IPS-NIHi7 (cell line): Measurements from ENCODE around the gene MT1H.
A peak's percentile ranks its signal among the peaks of the same experiment; 100 is the strongest.

Experiments used
- DNase-seq: peaks from one replicate; pipeline ENCODE4 v3.0.0; 2012; ENCODE audit warnings: mixed read lengths; ENCODE audit errors: extremely low spot score

The MT1H gene

DNA sequence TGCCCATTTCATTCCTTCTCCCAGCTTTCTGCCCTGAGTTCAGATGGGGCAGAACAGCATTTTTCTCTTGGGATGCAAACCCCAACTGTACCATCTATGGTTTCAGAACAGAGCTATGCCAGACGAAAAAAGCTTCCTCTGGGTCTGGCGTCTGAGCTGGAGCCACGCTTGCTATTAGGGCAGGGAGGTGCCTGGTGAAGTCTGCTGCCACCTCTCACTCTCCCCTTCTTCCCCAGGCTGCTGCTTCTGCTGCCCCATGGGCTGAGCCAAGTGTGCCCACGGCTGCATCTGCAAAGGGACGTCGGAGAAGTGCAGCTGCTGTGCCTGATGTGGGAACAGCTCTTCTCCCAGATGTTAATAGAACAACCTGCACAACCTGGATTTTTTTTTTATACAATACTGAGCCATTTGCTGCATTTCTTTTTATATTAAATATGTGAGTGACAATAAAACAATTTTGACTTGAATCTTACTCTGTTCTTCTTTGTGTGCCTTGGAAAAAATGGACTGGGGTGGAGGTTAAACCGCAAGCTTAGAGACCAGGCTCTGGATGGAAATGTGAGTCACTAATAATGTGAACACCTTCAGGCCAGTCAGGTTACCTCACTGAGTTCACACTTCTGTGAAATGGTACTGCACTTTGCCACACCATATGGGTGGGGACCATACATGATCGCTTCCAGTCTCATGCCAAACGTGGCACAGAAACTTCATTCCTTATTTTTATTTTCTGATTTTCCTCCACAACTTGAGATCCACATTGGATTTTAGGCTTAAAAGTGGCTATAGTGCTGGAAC lies 32.8 kb upstream of the MT1H start:
- DNase-seq, result no peak

DNA sequence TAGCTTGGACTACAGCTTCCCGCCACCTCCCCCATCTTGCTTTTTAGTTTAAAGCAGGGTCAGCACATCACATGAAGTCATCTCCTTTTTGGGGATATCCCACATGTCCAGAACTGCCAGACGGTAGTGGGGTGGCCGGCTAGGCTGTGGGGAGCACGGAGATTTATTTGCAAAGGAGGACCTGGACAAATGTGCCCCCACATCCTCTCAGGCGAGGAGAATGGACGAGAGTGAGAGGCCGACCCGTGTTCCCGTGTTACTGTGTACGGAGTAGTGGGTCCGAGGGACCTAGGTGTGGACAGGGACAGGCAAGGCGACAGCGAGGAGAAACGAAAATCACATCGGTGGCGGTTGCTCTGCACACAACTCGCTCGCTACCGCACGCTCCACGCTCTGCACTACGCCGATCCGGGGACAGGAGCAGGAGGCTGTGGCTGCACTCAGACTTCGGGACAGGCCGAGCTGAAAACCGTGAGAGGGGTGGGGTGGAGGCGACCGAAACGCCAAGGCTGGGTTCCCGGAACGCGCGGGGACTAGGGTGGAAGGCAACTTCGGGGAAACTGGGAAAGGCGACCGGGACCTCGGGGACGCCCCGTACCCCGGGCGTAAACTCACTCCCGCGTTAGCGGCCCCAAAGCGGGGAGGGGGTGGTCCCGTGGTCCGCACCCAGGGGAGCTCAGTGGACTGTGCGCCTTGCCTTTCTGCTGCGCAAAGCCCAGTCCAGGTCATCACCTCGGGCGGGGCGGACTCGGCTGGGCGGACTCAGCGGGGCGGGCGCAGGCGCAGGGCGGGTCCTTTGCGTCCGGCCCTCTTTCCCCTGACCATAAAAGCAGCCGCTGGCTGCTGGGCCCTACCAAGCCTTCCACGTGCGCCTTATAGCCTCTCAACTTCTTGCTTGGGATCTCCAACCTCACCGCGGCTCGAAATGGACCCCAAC lies 31.5 kb upstream of the MT1H start, which contains the start of gene MT1A:
MT1A (plus strand) TSS at position 853 of the 937 bp plus-strand sequence; CDS start at position 926, 73 bp downstream.
- peak; percentile 77 for DNase-seq

DNA sequence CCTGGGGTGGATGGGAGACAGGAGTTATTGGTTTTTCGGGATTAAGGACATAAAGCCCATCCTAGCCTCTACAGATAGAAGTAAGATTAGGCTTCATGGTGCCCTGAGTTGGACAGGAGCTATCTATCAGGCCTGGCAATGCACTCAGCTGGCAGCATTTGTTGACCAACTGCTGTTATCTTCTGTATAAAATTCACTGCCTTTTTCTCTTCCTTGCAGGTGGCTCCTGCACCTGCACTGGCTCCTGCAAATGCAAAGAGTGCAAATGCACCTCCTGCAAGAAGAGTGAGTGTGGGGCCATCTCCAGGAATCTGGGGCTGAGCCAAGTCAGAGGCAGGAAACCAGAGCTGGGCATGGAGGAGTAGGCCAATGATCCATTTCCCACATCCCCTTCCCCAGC lies 30.6 kb upstream of the MT1H start:
- DNase-seq, result no peak

DNA sequence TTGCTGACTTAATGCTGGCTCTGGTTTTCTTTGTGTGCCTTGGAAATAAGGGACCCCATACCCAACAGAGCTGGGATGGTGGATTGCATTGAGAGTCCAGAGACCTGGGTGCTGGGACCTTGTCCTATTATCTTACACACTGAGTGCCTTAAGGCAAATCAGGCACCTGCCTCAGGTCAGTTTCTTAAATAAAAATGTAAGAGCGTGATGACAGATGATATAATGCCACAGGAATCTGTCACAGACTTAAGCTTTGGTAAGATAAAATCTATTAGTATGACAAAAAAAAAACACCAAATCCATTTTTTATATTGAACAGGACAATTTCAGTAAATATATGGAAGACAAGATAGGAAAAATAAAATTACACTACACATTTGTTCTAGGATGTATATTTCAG lies 29.5 kb upstream of the MT1H start:
- DNase-seq, result no peak

DNA sequence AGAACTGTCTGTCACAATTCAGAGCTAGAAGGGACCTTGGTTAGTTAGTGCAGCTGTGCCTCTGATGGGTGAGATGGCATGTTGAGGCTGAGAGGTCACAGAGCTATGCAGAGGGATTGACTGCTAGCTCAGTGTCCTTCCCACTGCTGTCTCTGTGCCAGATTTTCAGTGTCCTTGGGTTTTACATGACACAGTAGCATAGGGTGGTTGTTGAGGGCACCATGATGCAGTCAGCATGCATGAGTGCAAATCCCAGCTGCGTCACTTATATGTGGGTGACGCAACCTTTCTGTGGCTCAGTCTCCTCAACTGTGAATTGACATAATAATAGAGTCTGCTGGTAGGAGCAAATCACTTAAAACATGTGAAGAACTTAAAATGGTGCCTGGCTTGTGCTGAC lies 28.4 kb upstream of the MT1H start:
- no peak for DNase-seq

- peak; percentile 68 for DNase-seq
Measured at GRCh38 chr16:56643080-56643778, 26.4 kb upstream of the MT1H start.

DNA sequence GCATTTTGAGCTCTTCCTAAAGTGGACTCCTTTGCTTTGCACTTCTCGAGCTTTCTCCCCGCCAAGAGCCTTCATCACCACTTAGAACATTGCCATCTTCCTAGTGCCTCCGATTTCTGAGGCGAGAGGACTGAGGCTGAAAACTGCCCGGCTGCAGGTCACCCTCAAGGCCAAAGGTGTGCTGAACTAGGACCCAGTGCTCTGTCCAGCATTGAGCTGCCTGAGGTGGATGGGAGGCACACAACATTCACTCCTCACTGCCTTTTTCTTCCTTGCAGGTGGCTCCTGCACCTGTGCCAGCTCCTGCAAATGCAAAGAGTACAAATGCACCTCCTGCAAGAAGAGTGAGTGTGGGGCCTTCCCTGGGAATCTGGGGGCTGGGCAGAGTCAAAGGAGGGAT lies 25.8 kb upstream of the MT1H start:
- no peak for DNase-seq

- DNase-seq, result no peak
Measured at GRCh38 chr16:56645311-56645710, 24.3 kb upstream of the MT1H start.

DNA sequence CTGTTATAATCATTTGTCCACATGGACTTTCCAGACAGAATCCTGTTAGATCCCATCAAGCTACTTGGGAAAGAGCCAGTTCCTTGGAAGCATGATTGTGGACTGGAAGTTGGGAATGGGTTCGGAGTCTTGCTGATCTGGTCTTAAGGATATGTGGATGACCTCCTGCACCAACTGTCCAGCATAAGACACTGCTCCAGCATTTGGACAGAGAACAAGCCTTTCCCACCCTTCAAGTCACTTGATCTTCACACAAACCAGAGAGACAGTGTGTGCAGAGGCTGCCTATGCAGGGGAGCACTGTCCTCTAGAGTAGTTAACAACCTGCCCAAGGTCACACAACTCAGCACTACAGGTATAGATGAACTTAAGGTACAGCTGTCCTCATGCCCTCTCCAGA lies 23.8 kb upstream of the MT1H start:
- no peak for DNase-seq

- DNase-seq, result no peak
Measured at GRCh38 chr16:56647641-56648431, 21.8 kb upstream of the MT1H start.

- DNase-seq, result no peak
Measured at GRCh38 chr16:56649271-56649670, 20.3 kb upstream of the MT1H start.

- DNase-seq, result no peak
Measured at GRCh38 chr16:56649820-56650219, 19.8 kb upstream of the MT1H start.

GRCh38 chr16:56651586-56651985 lies 18.0 kb upstream of the MT1H start, which contains the start of gene MT1B:
MT1B (plus strand) TSS chr16:56651886; CDS start chr16:56651954, 68 bp downstream.
- no peak for DNase-seq

- no peak for DNase-seq
Measured at GRCh38 chr16:56652600-56652999, 17.0 kb upstream of the MT1H start.

- DNase-seq, result no peak
Measured at GRCh38 chr16:56653218-56653617, 16.4 kb upstream of the MT1H start.

GRCh38 chr16:56657555-56658326 lies 11.9 kb upstream of the MT1H start, which contains the start of gene MT1F:
MT1F (plus strand) TSS chr16:56657959; CDS start chr16:56658059, 100 bp downstream.
- DNase-seq, result peak; percentile 86

DNA sequence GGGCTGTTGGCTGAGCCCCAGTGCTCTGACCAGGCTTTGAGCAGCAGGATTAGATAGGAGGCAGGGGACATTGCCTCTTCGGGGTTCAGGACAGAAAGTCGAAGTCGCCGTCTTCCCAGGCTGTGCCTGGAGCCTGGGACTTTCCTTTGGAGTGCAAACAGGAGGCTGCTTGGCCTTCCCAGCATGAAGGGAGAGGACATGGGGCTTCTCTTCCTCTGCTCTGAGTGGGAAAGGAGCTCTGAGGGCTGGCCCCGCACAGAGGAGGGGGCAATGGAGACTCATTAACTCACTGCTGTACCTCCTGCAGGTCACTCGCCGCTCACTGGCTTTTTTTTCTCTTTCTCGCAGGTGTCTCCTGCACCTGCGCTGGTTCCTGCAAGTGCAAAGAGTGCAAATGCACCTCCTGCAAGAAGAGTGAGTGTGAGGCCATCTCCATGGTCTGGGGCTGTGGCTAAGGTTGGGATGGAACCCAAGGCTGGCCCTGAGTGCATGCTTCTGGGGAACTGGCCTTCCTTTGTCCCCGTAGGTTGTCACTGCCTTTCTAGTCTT lies 11.2 kb upstream of the MT1H start:
- DNase-seq, result no peak

DNA sequence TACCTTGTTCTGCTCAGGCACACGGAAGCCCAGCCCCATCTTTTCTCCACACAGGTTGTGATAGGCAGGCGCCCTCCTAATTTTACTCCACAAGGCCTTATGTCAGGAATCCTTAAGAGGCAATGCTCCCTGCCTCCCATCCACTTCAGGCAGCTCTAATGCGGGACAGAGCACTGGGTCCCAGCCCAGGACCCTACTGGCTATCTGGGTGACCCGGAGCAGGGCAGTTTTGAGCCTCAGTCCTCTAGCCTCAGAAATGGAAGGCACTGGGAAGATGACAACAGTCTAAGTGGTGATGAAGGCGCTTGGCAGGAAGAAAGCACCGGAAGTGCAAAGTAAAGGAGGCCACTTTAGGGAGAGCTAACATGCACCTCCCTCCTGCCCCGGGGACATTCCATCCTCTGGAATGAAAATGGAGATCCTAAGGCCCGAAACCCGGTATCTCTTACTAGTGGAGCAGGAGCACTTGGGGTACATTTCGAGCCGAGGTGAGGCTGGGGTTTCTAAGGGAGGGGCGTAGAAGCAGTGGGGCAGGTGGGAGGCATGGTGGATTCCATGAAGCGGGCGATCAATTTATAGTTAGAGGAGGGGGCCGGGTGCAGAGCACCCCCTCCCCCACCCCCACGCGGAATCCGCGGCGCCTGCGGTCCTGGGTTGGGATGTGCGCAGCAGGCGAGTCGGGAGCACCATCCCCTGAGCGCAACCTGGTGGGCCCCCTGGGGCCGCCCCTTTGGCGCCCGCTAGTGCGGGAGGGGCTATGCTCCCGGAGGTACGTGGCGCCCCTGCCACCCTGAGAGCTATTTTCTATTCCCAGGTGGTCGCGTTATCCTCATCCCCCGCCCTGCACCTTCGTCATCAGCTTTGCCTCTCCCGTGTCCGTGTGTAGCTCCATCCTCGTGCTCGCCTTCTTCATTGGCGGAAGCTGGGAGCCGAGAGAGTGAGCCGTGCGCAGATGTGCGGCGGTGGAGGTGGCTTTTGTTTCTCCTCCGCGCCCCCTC lies 7.0 kb upstream of the MT1H start:
- no peak for DNase-seq

DNA sequence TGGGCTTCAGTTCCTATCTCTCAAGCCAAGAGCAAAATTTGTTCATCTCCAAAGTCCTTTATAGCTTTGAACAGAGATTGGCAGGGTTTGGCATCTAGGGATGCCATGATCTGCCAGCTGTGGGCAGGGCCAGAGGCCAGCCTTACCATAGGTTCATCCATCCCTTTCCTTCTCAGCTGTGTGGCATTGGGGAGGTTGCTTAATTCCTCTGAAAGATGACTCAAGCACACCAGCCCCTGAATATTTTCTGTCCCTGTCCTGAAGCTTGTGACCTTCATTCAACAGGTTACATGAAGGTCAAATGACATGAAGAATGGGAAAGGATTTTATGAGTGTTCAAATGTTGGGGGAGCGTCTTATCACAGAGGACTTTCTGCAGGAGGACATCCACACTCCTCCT lies 5.1 kb upstream of the MT1H start:
- no peak for DNase-seq
